Measurements from ENCODE around the gene RNU6-9. TPM values are rescaled to one million over a fixed set of nuclear protein-coding genes. Genes with fewer than 3 reads are reported as not detected.

RNU6-9 gene
- total RNA-seq, 1 experiment from 2014 or later, result not detected

- CTCF ChIA-PET, result no interaction called here
- no TSS peak for BruUV-seq (replicated peaks)
Observed at GRCh38 chr19:867301-867793, 25.9 kb upstream of the RNU6-9 start.

GRCh38 chr19:867855-868457, 25.3 kb upstream of the RNU6-9 start:
- DNase-seq, result no peak
- BruUV-seq (replicated peaks), result no TSS peak
- no peaks in the 10 kb centered on the region for H3K9me2 ChIP-seq (replicated peaks; ENCODE audit: low read length)
- ChIA-PET CTCF (no interaction called here), POLR2A (ENCODE audit: unreplicated experiment) (no interaction called here)
- H3K4me2 ChIP-seq (ENCODE audit: low read length), result no peak overlapping the region
- peaks cover 12% of the 10 kb centered on the region for H3K4me1 ChIP-seq (ENCODE audit: insufficient read depth, low read length)
- H3K79me2 ChIP-seq (ENCODE audit: low read length), result no peaks in the 10 kb centered on the region
- no peaks in the 10 kb centered on the region for H3K27me3 ChIP-seq (ENCODE audit: low read length)
- no peaks in the 10 kb centered on the region for H3F3A ChIP-seq (ENCODE audit: low read length, unreplicated experiment)
- intact Hi-C loops (cut with micrococcal nuclease), result no loop called here
- H3K36me3 ChIP-seq (ENCODE audit: low read depth, low read length), result no peaks in the 10 kb centered on the region
- no peak overlapping the region for H3K4me3 ChIP-seq (ENCODE audit: low read length)
- H3K9ac ChIP-seq (ENCODE audit: low read length), result no peak overlapping the region
- no peaks in the 10 kb centered on the region for H4K20me1 ChIP-seq (ENCODE audit: low read length)
- TF ChIP-seq EZH2 (IDR thresholded peaks at IDR 0.05; ENCODE audit: low read length, unreplicated experiment) (no peak), CTCF (conservative IDR thresholded peaks at IDR 0.05; ENCODE audit: low read depth, low read length) (no peak), EZH2phosphoT487 (IDR thresholded peaks at IDR 0.05; ENCODE audit: borderline replicate concordance, low read length) (no peak)
- H3K27ac ChIP-seq (ENCODE audit: low read length), result no peak overlapping the region
- no peak for ATAC-seq
- no peak overlapping the region for H2AFZ ChIP-seq (ENCODE audit: low read length)
- H3K9me3 ChIP-seq (ENCODE audit: low read length), result no peaks in the 10 kb centered on the region

More at GRCh38 chr19:867301-867793, 25.9 kb upstream of the RNU6-9 start:
- POLR2A ChIA-PET (ENCODE audit: unreplicated experiment), result no interaction called here
- H3K4me3 ChIP-seq (ENCODE audit: low read length), result no peak overlapping the region
- H3K27me3 ChIP-seq (ENCODE audit: low read length), result no peaks in the 10 kb centered on the region
- no peaks in the 10 kb centered on the region for H3K9me3 ChIP-seq (ENCODE audit: low read length)
- DNase-seq, result no peak
- ATAC-seq, result no peak
- H3F3A ChIP-seq (ENCODE audit: low read length, unreplicated experiment), result no peaks in the 10 kb centered on the region
- no peaks in the 10 kb centered on the region for H4K20me1 ChIP-seq (ENCODE audit: low read length)
- no peak overlapping the region for H3K4me2 ChIP-seq (ENCODE audit: low read length)
- H2AFZ ChIP-seq (ENCODE audit: low read length), result no peak overlapping the region
- no peaks in the 10 kb centered on the region for H3K9me2 ChIP-seq (replicated peaks; ENCODE audit: low read length)
- H3K9ac ChIP-seq (ENCODE audit: low read length), result no peak overlapping the region
- intact Hi-C loops (cut with micrococcal nuclease), result no loop called here
- peaks cover 12% of the 10 kb centered on the region for H3K4me1 ChIP-seq (ENCODE audit: insufficient read depth, low read length)
- no peak overlapping the region for H3K27ac ChIP-seq (ENCODE audit: low read length)
- no peaks in the 10 kb centered on the region for H3K79me2 ChIP-seq (ENCODE audit: low read length)
- no peaks in the 10 kb centered on the region for H3K36me3 ChIP-seq (ENCODE audit: low read depth, low read length)
- no peak for TF ChIP-seq EZH2phosphoT487 (IDR thresholded peaks at IDR 0.05; ENCODE audit: borderline replicate concordance, low read length)
- no peak for TF ChIP-seq EZH2 (IDR thresholded peaks at IDR 0.05; ENCODE audit: low read length, unreplicated experiment)
- TF ChIP-seq CTCF (conservative IDR thresholded peaks at IDR 0.05; ENCODE audit: low read depth, low read length), result no peak

GRCh38 chr19:868458-869244, 24.6 kb upstream of the RNU6-9 start:
- H3K27ac ChIP-seq (ENCODE audit: low read length), result peak overlapping the region; percentile 89
- no peaks in the 10 kb centered on the region for H3K79me2 ChIP-seq (ENCODE audit: low read length)
- no peaks in the 10 kb centered on the region for H3K9me3 ChIP-seq (ENCODE audit: low read length)
- no peak overlapping the region for H3K4me2 ChIP-seq (ENCODE audit: low read length)
- no TSS peak for BruUV-seq (replicated peaks)
- H3K27me3 ChIP-seq (ENCODE audit: low read length), result no peaks in the 10 kb centered on the region
- H3K9ac ChIP-seq (ENCODE audit: low read length), result no peak overlapping the region
- H3K4me3 ChIP-seq (ENCODE audit: low read length), result no peak overlapping the region
- no peaks in the 10 kb centered on the region for H3K9me2 ChIP-seq (replicated peaks; ENCODE audit: low read length)
- no peaks in the 10 kb centered on the region for H3F3A ChIP-seq (ENCODE audit: low read length, unreplicated experiment)
- no peak overlapping the region for H2AFZ ChIP-seq (ENCODE audit: low read length)
- ChIA-PET CTCF (no interaction called here), POLR2A (ENCODE audit: unreplicated experiment) (no interaction called here)
- intact Hi-C loops (cut with micrococcal nuclease), result no loop called here
- no peaks in the 10 kb centered on the region for H4K20me1 ChIP-seq (ENCODE audit: low read length)
- DNase-seq (no peak), ATAC-seq (no peak)
- no peaks in the 10 kb centered on the region for H3K36me3 ChIP-seq (ENCODE audit: low read depth, low read length)
- TF ChIP-seq EZH2 (IDR thresholded peaks at IDR 0.05; ENCODE audit: low read length, unreplicated experiment) (no peak), EZH2phosphoT487 (IDR thresholded peaks at IDR 0.05; ENCODE audit: borderline replicate concordance, low read length) (no peak), CTCF (conservative IDR thresholded peaks at IDR 0.05; ENCODE audit: low read depth, low read length) (no peak)
- peaks cover 12% of the 10 kb centered on the region for H3K4me1 ChIP-seq (ENCODE audit: insufficient read depth, low read length)
